HG02885 (cell line): Measurements from ENCODE around the gene PALM.
"Not testable (repeated sequence)": the region's sequence is repeated elsewhere in the genome, so short reads cannot be mapped to it uniquely, and the experiment has no call there.

Experiments
- ATAC-seq: cut with Tn5 transposase; IDR thresholded peaks from one replicate; pipeline ENCODE4 v1.9.1; 2021; ENCODE audit warnings: mild to moderate bottlenecking; ENCODE audit not compliant: unreplicated experiment, poor library complexity

PALM gene, protein sequence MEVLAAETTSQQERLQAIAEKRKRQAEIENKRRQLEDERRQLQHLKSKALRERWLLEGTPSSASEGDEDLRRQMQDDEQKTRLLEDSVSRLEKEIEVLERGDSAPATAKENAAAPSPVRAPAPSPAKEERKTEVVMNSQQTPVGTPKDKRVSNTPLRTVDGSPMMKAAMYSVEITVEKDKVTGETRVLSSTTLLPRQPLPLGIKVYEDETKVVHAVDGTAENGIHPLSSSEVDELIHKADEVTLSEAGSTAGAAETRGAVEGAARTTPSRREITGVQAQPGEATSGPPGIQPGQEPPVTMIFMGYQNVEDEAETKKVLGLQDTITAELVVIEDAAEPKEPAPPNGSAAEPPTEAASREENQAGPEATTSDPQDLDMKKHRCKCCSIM

DNA sequence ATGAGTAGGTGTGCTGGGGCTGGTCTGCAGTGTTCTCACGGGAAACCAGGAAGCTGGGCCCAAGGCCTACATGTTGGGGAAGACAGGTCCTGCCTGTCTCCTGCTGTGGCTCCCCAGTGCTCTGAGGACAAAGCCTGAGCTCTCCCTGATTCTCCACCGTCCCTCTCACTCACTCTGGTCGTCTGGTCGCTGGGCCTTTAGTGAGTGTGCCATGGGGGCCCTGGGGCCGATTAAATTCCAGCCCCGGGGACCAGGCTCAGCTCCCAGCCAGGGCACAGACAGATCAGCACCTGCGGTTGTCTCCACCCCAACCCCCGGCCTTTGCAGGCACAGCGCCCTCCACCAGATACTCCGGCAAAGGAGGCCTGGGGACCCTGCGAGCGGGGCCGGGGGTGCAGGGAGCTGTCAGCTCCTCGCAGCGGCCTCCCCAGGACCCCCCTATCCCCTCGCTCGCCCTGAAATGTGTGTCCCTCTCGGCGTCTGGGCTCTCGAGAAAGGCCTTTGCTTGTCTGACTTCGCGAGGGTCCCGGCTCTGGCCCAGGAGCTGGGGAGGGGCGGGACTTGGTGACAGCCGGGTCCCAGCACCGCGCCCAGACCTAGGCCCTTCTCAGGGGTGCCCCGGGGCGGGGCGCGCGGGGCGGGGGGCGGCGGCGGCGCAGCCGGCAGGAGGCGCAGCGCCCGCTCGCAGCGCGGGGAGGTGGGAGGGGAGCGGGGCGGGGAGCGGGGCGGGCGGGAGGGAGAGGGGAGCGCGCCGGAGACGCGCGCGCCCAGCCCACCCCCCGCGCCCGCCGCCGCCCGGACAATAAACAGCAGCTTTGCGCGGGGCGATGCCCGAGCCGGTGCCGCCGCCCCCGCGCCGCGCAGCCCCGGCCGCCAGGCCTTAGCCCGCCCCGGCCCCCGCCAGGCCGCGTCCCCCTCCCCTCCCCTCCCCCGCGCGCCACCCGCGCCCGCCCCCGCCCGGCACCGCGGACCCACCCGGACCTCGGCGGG is at the start of gene PALM:
TSS of gene PALM (plus strand) at position 782 of the 990 bp plus-strand sequence. CDS start 212 bp downstream, outside the sequence.
- no peak for ATAC-seq

DNA sequence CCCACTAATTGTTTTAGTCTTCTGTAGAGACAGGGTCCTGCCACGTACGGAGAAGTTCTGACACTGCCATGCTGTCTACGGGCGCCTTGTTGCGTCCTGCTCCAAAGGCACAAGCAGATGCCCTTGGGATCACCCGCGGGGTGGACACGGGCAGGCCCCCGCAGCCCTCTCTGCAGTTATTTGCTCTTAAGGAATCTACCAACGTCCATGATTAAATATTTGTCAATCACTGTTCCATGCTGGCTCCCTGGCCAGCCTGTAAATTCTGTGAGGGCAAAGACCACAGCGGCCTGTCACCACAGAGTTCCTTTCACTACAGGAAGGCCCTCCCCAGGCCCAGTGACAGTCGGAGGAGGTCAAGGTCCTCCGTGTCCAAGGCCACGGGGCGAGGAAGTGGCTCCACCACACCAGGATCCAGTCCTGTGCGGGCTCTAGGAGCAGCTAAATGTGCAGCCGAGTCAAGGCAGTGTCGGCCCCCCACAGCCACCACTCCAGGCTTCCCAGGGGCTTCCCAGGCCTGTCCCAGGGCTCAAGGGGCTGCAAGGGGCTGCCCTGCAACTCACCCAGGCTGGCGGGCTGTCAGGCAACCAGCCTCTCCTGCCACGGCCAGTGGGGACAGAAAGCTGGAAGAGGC is 47.8 kb upstream of the PALM start:
- no peak for ATAC-seq

DNA sequence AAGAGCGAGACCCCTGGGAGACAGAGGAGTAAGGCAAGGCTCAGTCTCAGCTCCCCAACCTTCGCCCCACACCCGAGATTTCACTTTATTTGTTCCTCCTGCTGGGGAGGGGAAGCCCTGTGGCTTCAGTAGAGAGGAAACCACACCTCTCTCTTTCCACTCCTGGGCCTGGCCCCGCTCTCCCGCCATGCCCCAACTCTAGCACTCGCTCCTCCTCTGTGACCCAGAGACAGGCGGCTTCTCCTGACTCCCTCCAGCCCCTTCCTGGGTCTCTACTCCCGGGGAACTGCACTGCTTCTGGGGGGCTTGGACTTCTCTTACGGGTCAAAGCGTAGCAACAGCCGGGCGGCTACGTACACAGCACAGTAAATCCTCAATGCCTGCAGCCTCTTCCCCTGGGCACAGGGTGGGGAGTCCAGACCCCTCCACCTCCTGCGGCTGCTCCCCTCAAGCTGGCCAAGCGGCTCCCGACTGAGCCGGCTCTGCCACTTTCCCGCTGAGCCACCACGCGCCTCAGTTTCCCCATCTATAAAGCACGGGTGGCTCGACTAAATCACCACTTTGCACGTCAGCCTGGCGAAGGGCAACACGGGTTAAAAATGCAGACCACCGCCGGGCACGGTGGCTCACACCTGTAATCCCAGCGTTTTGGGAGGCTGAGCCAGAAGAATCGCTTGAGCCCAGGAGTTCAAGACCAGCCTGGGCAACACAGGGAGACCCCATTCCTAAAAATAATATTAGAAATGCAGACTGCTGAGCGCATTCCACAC is 47.1 kb upstream of the PALM start:
- no peak for ATAC-seq

DNA sequence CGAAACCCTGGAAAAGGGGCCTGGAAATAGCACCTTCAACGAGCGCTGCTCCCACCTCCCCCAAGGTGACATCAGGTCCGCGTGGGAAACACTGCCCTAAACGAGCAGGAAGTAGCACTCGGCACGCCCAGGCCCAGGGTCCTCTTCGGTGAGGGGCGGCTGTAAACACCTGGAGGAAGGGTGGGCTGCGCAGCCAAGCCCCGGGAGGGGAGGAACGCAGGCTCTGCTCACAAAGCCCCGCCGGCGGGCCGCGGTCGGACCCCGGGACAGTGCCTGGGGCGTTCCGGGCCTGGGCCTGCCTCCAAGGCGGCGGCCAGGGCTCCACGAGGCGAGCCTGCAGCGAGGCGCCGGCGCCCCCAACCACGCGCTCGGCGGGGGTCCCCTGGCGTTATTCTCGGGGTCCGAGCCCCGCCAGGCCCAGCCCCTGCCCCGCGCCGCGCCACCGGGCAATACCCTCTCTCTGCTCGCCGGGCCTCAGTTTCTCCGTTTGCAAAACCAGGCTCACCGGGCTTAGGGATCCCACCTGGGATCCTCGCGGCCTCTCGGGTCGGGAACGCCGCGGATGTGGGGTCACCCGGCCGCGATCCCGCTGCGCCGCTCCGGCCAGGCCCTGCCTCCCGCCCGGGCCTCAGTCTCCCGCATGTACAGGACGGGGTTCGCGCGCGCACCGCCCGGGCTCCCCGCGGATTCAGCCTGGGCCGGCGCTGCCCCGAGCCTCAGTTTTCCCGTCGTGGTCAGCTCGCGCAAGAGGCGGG is 46.4 kb upstream of the PALM start:
- ATAC-seq = no peak

DNA sequence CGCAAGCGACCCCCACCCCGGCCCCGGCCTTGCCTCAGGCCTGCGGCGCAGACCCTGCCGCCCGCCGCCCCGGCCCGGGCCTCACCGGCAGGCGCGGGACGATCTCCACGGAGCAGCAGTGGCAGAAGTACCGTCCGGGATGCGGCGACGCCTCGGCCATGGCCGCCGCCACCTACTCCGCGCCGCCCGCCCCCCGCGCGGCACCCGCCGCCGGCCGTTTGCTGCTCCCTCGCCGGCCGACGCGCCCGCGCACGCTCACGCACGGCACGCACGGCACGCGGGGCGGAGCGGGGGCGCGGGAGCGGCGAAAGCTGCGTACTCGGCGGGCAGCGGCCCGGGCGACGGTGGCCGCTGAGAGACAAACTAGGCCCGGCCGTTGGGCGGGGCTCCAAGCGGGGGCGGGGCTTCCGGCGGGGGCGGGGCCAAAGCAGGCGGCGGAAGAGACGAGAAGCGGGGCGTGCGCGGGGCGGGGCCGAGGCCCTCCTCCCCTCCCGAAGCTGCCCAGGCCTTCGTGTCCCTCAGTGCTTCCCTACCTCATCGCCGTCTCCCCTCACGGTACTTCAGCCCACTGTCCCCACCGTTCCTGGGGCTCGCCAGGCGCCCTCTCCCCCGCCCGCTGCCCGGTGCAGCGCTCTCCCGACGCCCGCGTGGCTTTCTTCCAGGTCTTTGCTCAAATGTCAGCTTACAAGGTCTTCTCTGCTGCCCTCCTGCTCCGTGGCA is 45.6 kb upstream of the PALM start, which contains the start of gene RNF126:
TSS of gene RNF126 (minus strand) at position 253 of the 720 bp plus-strand sequence. CDS start at position 160, 93 bp downstream.
- ATAC-seq = peak; percentile 63

DNA sequence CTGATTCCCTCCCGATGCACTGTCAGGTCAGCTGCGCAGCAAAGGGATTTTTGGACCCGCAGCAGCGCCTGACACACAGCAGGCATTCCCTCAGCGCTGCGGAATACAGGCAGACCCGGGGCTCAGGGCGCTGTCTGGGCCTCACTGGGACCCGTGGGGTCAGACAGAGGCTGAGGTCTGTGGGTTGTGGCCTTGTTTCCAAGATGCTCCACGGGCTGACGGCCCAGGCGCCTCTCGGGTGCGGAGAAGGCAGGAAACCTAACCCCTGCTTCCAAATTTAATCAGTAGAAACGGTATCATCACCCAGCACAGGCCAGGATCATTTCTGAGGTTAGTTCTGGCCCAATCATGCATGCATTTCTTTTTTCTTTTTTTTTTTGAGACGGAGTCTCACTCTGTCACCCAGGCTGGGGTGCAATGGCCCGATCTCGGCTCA is 45.0 kb upstream of the PALM start:
- no peak for ATAC-seq

DNA sequence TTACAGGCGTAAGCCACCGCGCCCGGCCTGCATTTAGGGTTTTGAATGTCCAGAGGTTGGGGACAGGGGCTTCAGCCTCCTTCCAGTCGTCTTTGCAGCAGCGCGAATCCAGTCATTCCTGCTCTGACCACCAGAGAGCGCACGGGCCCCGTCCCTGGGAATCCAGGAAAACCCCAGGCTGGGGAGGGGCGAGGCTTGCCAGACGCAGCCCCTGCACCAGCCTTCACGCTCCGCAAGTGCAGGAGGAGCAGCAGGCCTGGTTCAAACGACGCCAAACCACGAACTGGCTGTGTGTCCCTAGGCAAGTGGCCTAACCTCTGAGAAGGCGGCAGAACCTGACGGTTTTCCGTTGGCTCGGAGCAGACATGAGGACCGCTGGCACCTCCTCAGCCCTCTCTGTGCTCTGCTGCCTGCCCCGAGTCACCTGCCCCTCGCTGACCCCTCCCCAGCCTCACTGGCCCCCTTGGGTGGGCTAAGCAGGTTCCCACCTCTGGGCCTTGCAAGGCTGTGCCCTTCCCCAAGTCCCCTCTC is 43.8 kb upstream of the PALM start:
- ATAC-seq = no peak

DNA sequence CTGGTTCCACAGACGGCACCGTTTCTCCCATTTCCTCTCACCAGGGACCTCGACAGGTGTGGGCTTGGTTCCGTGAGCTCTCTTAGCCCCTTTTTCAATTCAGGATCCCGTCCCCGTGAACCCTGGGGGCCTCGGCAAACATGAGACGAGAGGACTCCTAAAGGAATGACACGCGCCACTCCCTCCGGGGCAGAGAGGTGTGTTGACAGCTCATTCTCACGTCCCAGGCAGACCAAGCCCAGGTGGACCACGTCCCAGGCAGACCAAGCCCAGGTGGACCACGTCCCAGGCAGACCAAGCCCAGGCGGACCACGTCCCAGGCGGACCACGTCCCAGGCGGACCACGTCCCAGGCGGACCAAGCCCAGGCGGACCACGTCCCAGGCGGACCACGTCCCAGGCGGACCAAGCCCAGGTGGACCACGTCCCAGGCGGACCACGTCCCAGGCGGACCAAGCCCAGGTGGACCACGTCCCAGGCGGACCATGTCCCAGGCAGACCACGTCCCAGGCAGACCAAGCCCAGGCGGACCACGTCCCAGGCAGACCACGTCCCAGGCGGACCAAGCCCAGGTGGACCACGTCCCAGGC is 41.7 kb upstream of the PALM start:
- not testable (repeated sequence) for ATAC-seq

DNA sequence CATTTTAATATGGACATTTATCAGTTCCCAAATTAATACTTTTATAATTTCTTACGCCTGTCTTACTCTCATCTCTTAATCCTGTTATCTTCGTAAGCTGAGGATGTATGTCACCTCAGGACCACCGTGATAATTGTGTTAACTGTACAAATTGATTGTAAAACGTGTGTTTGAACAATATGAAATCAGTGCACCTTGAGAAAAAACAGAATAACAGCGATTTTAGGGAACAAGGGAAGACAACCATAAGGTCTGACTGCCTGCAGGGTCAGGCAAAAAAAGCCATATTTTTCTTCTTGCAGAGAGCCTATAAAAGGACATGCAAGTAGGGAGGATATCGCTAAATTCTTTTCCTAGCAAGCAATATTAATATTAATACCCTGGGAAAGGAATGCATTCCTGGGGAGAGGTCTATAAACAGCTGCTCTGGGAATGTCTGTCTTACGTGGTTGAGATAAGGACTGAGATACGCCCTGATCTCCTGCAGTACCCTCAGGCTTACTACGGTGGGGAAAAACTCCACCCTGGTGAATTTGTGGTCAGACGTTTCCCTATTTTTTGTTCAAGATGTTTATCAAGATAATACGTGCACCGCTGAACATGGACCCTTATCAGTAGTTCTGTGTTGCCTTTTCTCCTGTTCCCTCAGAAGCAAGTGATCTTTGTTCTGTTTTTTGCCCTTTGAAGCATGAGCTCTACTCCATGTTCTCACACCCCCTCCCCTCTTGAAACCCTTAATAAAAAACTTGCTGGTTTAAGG is 39.9 kb upstream of the PALM start:
- not testable (repeated sequence) for ATAC-seq

DNA sequence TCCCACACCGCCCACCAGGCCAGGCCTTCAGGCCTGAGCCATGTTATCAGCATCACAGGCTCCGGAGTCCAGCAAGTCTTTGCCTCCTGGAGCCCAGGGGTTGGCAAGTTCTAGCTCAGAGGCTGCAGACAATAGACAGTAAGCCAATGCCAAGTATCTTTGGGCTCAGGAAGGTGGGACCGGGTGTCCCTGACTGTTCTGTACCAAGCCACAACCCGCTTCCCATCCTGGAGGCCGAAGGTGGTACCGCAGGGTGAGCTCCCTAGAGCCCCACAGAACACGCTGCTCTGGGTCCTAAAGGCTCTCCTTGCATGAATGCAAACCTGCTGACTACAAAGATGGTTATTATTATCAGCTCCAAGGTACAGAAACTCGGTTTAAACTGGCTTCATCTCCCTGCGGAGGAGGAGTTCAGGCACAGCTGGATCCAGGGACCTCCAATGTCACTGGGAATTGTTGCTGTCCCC is 38.1 kb upstream of the PALM start:
- ATAC-seq = no peak

DNA sequence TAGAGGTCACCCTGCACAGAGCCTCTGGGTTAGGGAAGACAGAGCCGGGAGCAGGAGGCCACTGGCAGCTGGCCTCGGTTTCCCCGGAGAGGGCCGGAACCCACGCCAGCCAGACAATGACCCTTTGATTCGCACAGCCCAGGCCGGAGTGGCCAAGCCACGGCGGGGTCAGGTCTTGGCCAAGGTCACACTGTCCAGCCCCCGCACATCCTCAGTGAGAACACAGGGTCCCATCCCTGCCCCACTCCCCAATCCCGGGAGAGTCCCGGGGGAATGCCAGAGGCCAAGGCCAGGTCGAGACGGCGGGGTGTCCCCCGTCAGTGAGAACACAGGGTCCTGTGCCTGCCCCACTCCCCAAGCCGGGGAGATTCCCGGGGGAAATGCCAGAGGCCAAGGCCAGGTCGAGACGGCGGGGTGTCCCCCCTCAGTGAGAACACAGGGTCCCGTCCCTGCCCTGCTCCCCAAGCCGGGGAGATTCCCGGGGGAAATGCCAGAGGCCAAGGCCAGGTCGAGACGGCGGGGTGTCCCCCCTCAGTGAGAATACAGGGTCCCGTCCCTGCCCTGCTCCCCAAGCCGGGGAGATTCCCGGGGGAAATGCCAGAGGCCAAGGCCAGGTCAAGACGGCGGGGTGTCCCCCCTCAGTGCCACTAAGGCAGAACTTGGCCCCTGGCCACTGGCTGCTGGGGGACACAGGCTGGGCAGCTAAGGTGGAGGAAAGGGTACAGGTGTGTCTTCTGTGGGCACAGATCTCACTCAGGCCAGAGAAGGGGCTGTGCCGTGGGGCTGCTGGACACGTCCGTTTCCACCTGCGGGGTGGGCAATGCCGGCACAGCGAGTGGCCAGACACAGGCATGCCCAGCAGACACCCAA is 34.2 kb upstream of the PALM start:
- no peak for ATAC-seq

DNA sequence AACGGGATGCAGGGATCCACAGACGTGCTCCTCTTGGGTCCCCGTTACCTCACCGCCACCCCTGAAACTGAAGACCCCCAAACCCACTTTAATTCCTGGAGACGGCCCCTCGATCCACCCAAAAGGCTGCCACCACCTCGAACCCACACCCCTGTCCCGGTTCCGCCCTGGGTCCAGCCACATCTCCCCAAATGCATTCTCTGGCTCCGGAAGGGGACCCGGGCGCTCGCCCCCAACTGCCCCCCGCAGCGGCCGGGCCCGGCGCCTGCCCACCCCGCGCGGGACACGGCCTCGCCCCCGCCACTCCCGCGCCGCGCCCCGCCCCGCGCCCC is 32.8 kb upstream of the PALM start:
- ATAC-seq = no peak

DNA sequence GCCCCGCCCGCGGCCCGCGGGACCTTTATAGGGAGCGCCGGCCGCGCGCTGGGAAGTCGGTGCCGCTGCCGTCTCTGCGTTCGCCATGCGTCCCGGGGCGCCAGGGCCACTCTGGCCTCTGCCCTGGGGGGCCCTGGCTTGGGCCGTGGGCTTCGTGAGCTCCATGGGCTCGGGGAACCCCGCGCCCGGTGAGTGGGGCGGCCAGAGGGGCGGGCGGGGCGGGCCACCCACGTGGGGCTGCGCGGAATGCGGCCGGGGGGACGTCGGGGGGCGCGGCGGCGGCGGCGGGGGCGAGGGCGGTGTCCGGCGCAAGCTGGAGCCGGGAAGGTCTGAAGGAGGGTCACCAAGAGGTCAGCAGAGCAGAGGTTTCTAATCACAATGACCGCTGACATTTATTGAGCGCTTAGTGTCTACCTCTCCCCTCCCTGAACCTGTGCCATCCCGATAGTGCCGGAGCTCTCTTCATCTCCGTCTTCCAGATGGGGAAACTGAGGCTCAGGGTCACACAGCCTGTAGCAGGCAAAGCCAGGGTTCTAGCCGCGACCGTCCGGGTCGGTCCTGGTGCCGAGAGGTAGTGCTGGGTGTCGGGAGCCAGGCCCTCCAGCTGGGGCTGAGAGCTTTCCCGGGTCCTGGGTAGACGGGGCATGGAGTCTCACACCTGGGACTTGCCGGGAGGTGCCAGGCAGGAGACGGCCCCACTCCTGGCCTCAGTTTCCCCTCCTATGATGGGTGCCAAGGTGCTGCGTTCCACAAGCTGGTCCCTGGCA is 32.2 kb upstream of the PALM start, which contains the start of gene FSTL3:
TSS of gene FSTL3 (plus strand) at position 54 of the 767 bp plus-strand sequence. CDS start at position 86, 32 bp downstream.
- ATAC-seq = no peak

DNA sequence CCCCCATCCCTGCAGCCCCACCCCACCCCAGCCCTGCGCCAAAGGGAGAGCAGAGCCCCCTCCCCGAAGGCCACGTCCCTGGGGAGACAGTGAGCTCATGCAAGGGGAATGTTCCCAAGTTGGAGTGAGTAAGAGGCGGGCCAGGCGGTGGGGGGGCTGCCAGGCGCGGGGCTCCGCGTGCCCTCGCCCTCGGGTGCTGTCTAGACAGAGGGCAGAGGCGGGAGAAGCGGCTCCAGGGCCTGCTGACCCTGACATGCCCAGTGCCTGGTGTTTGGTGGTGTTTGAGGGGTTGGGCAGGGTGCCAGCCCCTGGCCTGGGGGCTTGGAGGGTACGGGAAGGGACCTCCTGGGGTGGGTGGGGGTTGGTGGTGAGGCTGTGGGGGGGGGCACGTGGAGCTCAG is 31.5 kb upstream of the PALM start:
- ATAC-seq = no peak
